Suppressor macrophage treated with lipopolysaccharide for 1 hour (primary cell): ENCODE results near the gene KIFC3.

Source experiments
- DNase-seq, 3 donors: peaks; one replicate each; pipeline ENCODE4 v3.0.0-alpha.2; 2020 to 2022

Gene KIFC3

DNA sequence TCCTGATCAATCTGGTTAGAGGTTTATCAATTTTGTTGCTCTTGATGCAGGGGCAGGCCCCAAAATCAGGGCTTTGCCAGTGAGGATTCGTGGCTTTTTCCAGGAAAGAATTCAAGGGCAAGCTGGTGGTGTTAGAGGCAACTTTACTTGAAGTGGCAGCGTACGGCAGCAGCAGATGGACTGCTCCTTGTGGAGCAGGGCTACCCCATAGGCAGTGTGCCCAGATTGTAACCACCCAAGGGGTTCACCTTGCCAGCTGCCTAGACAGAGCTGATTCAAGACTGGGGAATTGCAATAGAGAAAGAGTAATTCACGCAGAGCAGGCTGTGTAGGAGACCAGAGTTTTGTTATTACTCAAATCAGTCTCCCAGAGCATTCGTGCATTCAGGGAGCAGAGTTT is 90.9 kb downstream of the KIFC3 start:
- no peak for DNase-seq

DNA sequence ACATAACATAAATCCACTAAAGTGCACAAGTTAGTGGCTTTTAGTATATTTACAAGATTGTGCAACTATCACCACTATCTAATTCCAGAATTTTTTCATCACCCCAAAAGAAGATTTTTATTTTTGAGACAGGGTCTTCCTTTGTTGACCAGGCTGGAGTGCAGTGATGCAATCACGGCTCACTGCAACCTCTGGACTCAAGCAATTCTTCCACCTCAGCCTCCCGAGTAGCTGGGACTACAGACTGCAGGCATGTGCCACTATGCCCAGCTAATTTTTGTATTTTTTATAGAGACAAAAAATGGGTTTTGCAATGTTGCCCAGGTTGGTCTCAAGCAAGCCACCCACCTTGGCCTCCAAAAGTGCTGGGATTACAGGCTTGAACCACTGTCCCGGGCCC is 92.6 kb downstream of the KIFC3 start:
- DNase-seq: no peak
